Endothelial cell (in vitro differentiated cells): ENCODE results near the gene XRCC4. TPM values are rescaled to one million over a fixed set of nuclear protein-coding genes. Genes with fewer than 3 reads are reported as not detected.

Source experiments
- DNase-seq: peaks from one replicate; pipeline ENCODE4 v3.0.0; 2021; ENCODE audit warnings: low spot score
- H3K27ac Mint-ChIP-seq: one replicate; pipeline ENCODE4 v1.8.0; 2021; ENCODE audit warnings: mixed read lengths, inconsistent platforms; ENCODE audit not compliant: unreplicated experiment
- H3K27me3 Mint-ChIP-seq: one replicate; pipeline ENCODE4 v1.8.0; 2021; ENCODE audit warnings: mild to moderate bottlenecking, moderate library complexity, mixed read lengths, inconsistent platforms; ENCODE audit not compliant: unreplicated experiment
- H3K36me3 Mint-ChIP-seq: one replicate; pipeline ENCODE4 v1.8.0; 2021; ENCODE audit warnings: mild to moderate bottlenecking, low read depth, mixed read lengths, inconsistent platforms; ENCODE audit not compliant: unreplicated experiment
- H3K4me1 Mint-ChIP-seq: one replicate; pipeline ENCODE4 v1.8.0; 2021; ENCODE audit warnings: mild to moderate bottlenecking, mixed read lengths, inconsistent platforms; ENCODE audit not compliant: unreplicated experiment
- H3K4me3 Mint-ChIP-seq: one replicate; pipeline ENCODE4 v1.8.0; 2021; ENCODE audit warnings: mild to moderate bottlenecking, mixed read lengths, inconsistent platforms; ENCODE audit not compliant: unreplicated experiment
- H3K9me3 Mint-ChIP-seq: one replicate; pipeline ENCODE4 v1.8.0; 2021; ENCODE audit warnings: mixed read lengths, inconsistent platforms; ENCODE audit not compliant: unreplicated experiment
- total RNA-seq: library from RNA; stranded (reverse); fragmentation: NEBNext Ultra II Directional; extraction: Animal tissue kit (Norgen Biotek cat#: 25700); gene quantifications from one replicate; pipeline ENCODE4 v1.2.1, GENCODE V29; 2021; ENCODE audit not compliant: unreplicated experiment
- TF ChIP-seq, protein P1 (sequence below): fragments of 200-600 bp; sonication (generic); IDR thresholded peaks from one replicate; pipeline ENCODE4 v1.5.0; 2021; ENCODE audit warnings: antibody characterized with exemption; ENCODE audit not compliant: unreplicated experiment

The XRCC4 gene
- total RNA-seq, 1 donor from 2014 or later = 6.8 TPM

DNA sequence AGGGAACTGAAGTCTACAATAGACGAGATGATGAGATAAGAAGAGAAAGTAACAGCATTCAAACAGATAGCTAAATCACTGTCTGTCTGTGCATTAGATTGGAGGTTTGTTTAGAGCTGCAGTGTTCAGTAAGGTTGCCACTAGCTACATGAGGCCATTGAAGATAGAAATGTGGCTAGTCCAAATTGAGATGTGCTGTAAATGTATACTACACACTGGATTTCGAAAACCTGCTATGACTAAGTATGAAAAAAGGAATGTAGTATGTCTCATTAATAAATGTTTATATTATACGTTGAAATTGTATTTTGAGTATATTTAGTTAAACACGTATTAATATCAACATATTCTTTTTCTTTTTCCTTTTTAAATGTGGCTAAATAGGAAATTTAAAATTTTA, 142.1 kb downstream of the XRCC4 start:
- no peak overlapping the region for H3K27ac Mint-ChIP-seq
- H3K36me3 Mint-ChIP-seq = no peaks in the 10 kb centered on the region
- TF ChIP-seq, protein P1, sequence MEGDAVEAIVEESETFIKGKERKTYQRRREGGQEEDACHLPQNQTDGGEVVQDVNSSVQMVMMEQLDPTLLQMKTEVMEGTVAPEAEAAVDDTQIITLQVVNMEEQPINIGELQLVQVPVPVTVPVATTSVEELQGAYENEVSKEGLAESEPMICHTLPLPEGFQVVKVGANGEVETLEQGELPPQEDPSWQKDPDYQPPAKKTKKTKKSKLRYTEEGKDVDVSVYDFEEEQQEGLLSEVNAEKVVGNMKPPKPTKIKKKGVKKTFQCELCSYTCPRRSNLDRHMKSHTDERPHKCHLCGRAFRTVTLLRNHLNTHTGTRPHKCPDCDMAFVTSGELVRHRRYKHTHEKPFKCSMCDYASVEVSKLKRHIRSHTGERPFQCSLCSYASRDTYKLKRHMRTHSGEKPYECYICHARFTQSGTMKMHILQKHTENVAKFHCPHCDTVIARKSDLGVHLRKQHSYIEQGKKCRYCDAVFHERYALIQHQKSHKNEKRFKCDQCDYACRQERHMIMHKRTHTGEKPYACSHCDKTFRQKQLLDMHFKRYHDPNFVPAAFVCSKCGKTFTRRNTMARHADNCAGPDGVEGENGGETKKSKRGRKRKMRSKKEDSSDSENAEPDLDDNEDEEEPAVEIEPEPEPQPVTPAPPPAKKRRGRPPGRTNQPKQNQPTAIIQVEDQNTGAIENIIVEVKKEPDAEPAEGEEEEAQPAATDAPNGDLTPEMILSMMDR = no peak
- H3K4me1 Mint-ChIP-seq = peaks cover 3% of the 10 kb centered on the region
- H3K4me3 Mint-ChIP-seq = no peak overlapping the region
- H3K9me3 Mint-ChIP-seq = no peaks in the 10 kb centered on the region
- DNase-seq = no peak
- H3K27me3 Mint-ChIP-seq = no peaks in the 10 kb centered on the region

DNA sequence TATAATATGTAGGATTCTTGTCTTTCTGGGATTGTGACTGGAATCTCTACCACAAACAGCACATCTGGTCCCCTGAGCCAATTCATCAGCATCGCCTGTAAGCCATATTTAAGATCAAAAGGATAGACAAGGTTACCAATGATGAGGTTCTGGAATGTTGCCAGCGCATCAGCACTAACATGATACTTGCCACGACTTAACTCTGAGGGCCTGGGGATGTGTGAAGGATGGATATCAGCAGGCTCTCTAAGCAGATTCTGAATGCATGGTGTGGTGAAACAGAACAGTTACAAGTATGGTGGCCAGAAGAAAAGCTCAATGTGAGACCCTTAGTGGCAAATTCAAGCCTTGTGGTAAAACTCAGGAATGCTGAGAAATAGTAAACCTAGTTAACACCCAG, 143.0 kb downstream of the XRCC4 start:
- no peak for DNase-seq
- TF ChIP-seq, protein P1 = no peak
- Mint-ChIP-seq H3K27me3 (no peaks in the 10 kb centered on the region), H3K27ac (no peak overlapping the region), H3K36me3 (no peaks in the 10 kb centered on the region), H3K4me1 (peaks cover 3% of the 10 kb centered on the region), H3K4me3 (no peak overlapping the region), H3K9me3 (no peaks in the 10 kb centered on the region)

DNA sequence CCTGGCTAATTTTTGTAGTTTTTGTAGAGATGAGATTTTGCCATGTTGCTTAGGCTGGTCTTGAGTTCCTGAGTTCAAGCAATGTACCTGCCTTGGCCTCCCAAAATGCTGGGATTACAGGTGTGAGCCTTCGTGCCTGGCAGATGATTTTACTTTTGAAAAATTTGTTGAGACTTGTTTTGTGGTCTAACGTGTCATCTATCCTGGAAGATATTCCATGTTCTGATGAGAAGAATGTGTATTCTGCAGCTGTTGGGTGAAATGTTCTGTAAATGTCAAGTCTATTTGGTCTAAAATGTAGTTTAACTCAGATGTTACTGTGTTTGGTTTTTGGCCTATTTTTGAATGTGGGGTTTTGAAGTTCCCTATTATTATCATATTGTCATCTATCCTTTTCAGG, 145.6 kb downstream of the XRCC4 start:
- H3K4me3 Mint-ChIP-seq = no peak overlapping the region
- no peak overlapping the region for H3K27ac Mint-ChIP-seq
- H3K27me3 Mint-ChIP-seq = no peaks in the 10 kb centered on the region
- peaks cover 3% of the 10 kb centered on the region for H3K4me1 Mint-ChIP-seq
- TF ChIP-seq, protein P1 = no peak
- H3K36me3 Mint-ChIP-seq = no peaks in the 10 kb centered on the region
- H3K9me3 Mint-ChIP-seq = no peaks in the 10 kb centered on the region
- no peak for DNase-seq

DNA sequence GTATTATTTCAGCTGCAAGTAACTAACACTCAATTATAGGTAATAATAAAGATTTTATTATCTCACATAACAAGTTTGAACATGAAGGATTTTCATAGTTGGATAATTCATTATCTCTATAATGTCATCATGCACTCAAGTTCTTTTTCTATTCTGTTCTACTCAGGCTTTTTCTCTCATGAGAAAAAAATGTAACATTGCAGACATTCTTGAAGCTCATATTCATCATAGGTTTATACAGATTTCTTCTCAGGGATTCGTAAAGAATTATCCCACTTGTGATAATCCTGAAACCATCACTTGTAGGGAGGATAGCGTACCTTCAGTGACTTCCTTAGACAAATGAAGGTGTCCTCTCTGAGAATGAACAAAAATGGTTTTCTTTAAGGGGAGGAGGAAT, 150.3 kb downstream of the XRCC4 start:
- H3K27me3 Mint-ChIP-seq = no peaks in the 10 kb centered on the region
- H3K27ac Mint-ChIP-seq = no peak overlapping the region
- H3K9me3 Mint-ChIP-seq = no peaks in the 10 kb centered on the region
- TF ChIP-seq, protein P1 = no peak
- no peak overlapping the region for H3K4me3 Mint-ChIP-seq
- no peak for DNase-seq
- H3K4me1 Mint-ChIP-seq = no peaks in the 10 kb centered on the region
- no peaks in the 10 kb centered on the region for H3K36me3 Mint-ChIP-seq

DNA sequence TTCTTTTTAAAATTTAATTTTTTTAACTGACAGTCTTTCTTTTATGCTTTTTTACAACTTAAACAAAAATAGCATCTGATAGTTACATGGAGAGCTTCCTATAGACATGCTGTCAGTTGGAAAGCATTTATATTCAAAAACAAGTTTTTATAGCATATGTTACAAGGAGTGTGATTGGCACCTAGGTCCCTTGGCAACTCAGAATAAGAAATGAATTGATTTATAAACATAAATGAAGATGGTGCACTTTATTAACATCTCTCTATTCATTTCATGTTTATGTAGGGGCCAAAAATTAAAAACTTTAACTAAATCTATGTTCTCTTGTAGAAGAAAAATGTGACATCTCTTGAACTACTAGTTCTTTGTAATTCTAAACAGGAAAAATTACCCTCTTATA, 153.2 kb downstream of the XRCC4 start:
- no peak for DNase-seq
- H3K4me1 Mint-ChIP-seq = no peaks in the 10 kb centered on the region
- H3K36me3 Mint-ChIP-seq = no peaks in the 10 kb centered on the region
- no peaks in the 10 kb centered on the region for H3K9me3 Mint-ChIP-seq
- H3K27ac Mint-ChIP-seq = no peak overlapping the region
- H3K4me3 Mint-ChIP-seq = no peak overlapping the region
- no peaks in the 10 kb centered on the region for H3K27me3 Mint-ChIP-seq
- TF ChIP-seq, protein P1 = no peak
